ENCODE data around the gene ZP4.

ZP4 gene

GRCh38 chr1:237890822-237891221 lies at the start of gene ZP4:
TSS of gene ZP4 (minus strand) at chr1:237890922. CDS start at chr1:237890635, 287 bp downstream.
- H3K4me3 ChIP-seq (ENCODE audit: low read depth, low read length): no peak within 1 kb of the TSS
- DNase-seq (ENCODE audit: low read depth): no peak
- TF ChIP-seq CTCF (conservative IDR thresholded peaks at IDR 0.05; ENCODE audit: low read depth, low read length): no peak

GRCh38 chr1:237938553-237938952 lies 47.8 kb upstream of the ZP4 start:
- no peak for TF ChIP-seq CTCF (conservative IDR thresholded peaks at IDR 0.05; ENCODE audit: low read depth, low read length)
- DNase-seq (ENCODE audit: low read depth): no peak
- H3K4me3 ChIP-seq (ENCODE audit: low read depth, low read length): no peak overlapping the region

- no peak for DNase-seq (ENCODE audit: low read depth)
- no peak for TF ChIP-seq CTCF (conservative IDR thresholded peaks at IDR 0.05; ENCODE audit: low read depth, low read length)
These were observed 47.3 kb upstream of the ZP4 start for GRCh38 chr1:237938068-237938467.

GRCh38 chr1:237932816-237933215 lies 42.1 kb upstream of the ZP4 start:
- H3K4me3 ChIP-seq (ENCODE audit: low read depth, low read length): no peak overlapping the region
- TF ChIP-seq CTCF (conservative IDR thresholded peaks at IDR 0.05; ENCODE audit: low read depth, low read length): no peak
- DNase-seq (ENCODE audit: low read depth): no peak

More at GRCh38 chr1:237938068-237938467, 47.3 kb upstream of the ZP4 start:
- no peak overlapping the region for H3K4me3 ChIP-seq (ENCODE audit: low read depth, low read length)

- H3K4me3 ChIP-seq (ENCODE audit: low read depth, low read length): no peak overlapping the region
- DNase-seq (ENCODE audit: low read depth): no peak
- TF ChIP-seq CTCF (conservative IDR thresholded peaks at IDR 0.05; ENCODE audit: low read depth, low read length): no peak
These were observed 40.9 kb upstream of the ZP4 start for GRCh38 chr1:237931581-237931980.

- TF ChIP-seq CTCF (conservative IDR thresholded peaks at IDR 0.05; ENCODE audit: low read depth, low read length): no peak
- DNase-seq (ENCODE audit: low read depth): no peak
- H3K4me3 ChIP-seq (ENCODE audit: low read depth, low read length): no peak overlapping the region
These were observed 36.5 kb upstream of the ZP4 start for GRCh38 chr1:237927198-237927597.

GRCh38 chr1:237921306-237921705 lies 30.6 kb upstream of the ZP4 start:
- TF ChIP-seq CTCF (conservative IDR thresholded peaks at IDR 0.05; ENCODE audit: low read depth, low read length): no peak
- H3K4me3 ChIP-seq (ENCODE audit: low read depth, low read length): no peak overlapping the region
- no peak for DNase-seq (ENCODE audit: low read depth)
